Retinal pigment epithelial cell (primary cell): ENCODE measurements around the gene PTGES2.
"Not testable (repeated sequence)": the region's sequence is repeated elsewhere in the genome, so short reads cannot be mapped to it uniquely, and the experiment has no call there.

Experiments
- DNase-seq: peaks from one replicate; pipeline ENCODE4 v3.0.0-alpha.2; 2010; ENCODE audit warnings: low read depth
- H3K4me3 ChIP-seq: 2 replicates; pipeline ENCODE4 v1.5.1; 2011; ENCODE audit warnings: mild to moderate bottlenecking, low read length, control low read depth, moderate library complexity
- CTCF ChIP-seq: conservative IDR thresholded peaks from 2 replicates; pipeline ENCODE4 v1.5.1; 2011; ENCODE audit warnings: low read depth, low read length, control low read depth, inconsistent platforms

Gene PTGES2

GRCh38 chr9:128136816-128137793 is 9.6 kb upstream of the PTGES2 start:
- no peak overlapping the region for H3K4me3 ChIP-seq
- TF ChIP-seq CTCF: no peak
- peak; percentile 59 for DNase-seq

- not testable (repeated sequence) for H3K4me3 ChIP-seq, DNase-seq
Observed at GRCh38 chr9:128135561-128135960, 8.0 kb upstream of the PTGES2 start.

- DNase-seq, H3K4me3 ChIP-seq: not testable (repeated sequence)
Observed at GRCh38 chr9:128132139-128132538, 4.6 kb upstream of the PTGES2 start.

GRCh38 chr9:128131346-128131745 is 3.8 kb upstream of the PTGES2 start:
- not testable (repeated sequence) for H3K4me3 ChIP-seq, DNase-seq

- H3K4me3 ChIP-seq, DNase-seq: not testable (repeated sequence)
Observed at GRCh38 chr9:128130651-128131050, 3.1 kb upstream of the PTGES2 start.

GRCh38 chr9:128129976-128130590 is 2.6 kb upstream of the PTGES2 start:
- TF ChIP-seq CTCF: peak; percentile 1
- not testable (repeated sequence) for DNase-seq, H3K4me3 ChIP-seq

GRCh38 chr9:128128836-128129590 is 1.5 kb upstream of the PTGES2 start:
- peak overlapping the region; percentile 91 for H3K4me3 ChIP-seq
- TF ChIP-seq CTCF: no peak
- no peak for DNase-seq

GRCh38 chr9:128127990-128128835 is 684 bp upstream of the PTGES2 start:
- peak overlapping the region; percentile 91 for H3K4me3 ChIP-seq
- no peak for TF ChIP-seq CTCF
- peak; percentile 75 for DNase-seq
